Panc1 (cell line): Measurements from ENCODE around the gene TARP.

Source experiments
- POLR2AphosphoS5 ChIP-seq: IDR thresholded peaks from 2 replicates; pipeline ENCODE4 v1.6.1; 2012; ENCODE audit warnings: mild to moderate bottlenecking, low read depth, low read length, moderate library complexity
- TF ChIP-seq, protein P1 (sequence below): fragments of 450-650 bp; IDR thresholded peaks from 2 replicates; pipeline ENCODE4 v1.5.1; 2017; ENCODE audit warnings: mild to moderate bottlenecking

DNA sequence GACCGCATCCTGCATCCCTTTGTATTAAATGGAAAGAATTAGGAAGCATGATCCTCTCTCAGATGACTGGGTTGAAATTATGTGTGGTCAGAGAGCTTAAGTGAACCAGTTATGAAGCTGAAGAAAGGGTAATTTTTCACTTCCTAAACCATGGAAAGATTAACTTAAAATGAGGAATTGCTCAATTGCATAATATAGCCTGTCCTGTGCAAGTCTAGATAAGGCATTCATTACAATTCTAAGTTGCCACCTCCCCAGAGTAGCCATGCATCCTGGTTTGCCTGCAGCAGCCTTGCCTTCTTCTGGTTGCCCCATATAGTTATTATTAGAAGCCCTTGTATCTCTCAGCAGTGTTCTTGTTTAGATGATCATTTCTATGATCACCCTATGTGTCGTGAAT is 50.1 kb downstream of the TARP start:
- TF ChIP-seq, protein P1, sequence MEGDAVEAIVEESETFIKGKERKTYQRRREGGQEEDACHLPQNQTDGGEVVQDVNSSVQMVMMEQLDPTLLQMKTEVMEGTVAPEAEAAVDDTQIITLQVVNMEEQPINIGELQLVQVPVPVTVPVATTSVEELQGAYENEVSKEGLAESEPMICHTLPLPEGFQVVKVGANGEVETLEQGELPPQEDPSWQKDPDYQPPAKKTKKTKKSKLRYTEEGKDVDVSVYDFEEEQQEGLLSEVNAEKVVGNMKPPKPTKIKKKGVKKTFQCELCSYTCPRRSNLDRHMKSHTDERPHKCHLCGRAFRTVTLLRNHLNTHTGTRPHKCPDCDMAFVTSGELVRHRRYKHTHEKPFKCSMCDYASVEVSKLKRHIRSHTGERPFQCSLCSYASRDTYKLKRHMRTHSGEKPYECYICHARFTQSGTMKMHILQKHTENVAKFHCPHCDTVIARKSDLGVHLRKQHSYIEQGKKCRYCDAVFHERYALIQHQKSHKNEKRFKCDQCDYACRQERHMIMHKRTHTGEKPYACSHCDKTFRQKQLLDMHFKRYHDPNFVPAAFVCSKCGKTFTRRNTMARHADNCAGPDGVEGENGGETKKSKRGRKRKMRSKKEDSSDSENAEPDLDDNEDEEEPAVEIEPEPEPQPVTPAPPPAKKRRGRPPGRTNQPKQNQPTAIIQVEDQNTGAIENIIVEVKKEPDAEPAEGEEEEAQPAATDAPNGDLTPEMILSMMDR = no peak
- no peak for TF ChIP-seq POLR2AphosphoS5
